HG03558 (cell line): ENCODE measurements around the gene MLPH.

Experiments used
- ATAC-seq: cut with Tn5 transposase; IDR thresholded peaks from one replicate; pipeline ENCODE4 v1.9.1; 2021; ENCODE audit warnings: moderate number of reproducible peaks; ENCODE audit not compliant: unreplicated experiment; ENCODE audit errors: extremely low read depth

MLPH gene

DNA sequence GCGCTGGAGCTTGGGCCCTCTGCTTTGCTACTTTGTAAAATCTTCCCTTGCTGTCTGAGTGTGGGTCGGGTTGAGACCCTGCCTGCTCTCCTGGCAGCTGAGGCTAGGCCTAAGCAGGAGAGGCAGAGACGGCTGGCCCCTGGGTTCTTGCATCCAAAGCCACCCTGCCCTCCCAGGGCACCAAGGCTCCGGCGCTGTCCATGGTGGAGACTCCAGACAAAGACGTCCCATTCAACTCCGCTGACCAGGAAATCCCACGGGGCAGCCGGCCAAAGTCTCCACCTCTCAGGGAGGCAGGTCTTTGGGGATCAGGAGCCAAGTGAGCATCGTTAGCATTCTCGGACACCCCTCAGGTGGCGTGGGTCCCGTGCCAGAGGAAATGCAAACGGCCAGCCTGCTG, 76.8 kb downstream of the MLPH start:
- no peak for ATAC-seq

DNA sequence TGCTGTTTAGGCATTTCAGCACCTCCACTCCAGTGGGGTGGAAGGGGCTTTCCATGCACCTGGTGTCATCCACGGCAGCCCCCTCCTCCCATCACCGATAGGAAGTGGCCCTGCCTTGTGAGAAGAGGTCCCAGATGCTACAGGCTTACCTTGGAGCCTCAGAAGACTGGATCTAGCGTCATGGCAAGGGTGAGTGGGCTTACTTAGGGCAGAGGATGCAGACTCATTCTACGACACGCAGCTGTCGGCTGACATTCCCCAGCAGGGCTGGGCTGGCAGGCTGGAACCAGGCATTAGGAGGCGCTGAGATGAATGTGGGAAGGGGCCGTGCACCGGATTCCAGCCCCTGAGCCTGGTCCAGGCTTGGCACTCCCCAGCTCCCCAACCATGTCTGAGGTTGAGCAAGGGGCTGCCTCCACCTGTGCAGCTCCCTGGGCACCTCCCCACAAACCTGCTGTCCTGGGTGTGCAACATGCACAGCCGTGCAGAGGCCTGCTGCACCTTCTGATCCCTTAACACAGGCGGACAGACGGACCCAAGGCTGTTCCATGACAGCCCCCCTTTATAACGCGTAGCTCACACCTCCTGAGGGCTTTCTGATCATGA, 77.6 kb downstream of the MLPH start:
- ATAC-seq: no peak

- no peak for ATAC-seq
Observed at GRCh38 chr2:237565974-237566373, 78.9 kb downstream of the MLPH start.

DNA sequence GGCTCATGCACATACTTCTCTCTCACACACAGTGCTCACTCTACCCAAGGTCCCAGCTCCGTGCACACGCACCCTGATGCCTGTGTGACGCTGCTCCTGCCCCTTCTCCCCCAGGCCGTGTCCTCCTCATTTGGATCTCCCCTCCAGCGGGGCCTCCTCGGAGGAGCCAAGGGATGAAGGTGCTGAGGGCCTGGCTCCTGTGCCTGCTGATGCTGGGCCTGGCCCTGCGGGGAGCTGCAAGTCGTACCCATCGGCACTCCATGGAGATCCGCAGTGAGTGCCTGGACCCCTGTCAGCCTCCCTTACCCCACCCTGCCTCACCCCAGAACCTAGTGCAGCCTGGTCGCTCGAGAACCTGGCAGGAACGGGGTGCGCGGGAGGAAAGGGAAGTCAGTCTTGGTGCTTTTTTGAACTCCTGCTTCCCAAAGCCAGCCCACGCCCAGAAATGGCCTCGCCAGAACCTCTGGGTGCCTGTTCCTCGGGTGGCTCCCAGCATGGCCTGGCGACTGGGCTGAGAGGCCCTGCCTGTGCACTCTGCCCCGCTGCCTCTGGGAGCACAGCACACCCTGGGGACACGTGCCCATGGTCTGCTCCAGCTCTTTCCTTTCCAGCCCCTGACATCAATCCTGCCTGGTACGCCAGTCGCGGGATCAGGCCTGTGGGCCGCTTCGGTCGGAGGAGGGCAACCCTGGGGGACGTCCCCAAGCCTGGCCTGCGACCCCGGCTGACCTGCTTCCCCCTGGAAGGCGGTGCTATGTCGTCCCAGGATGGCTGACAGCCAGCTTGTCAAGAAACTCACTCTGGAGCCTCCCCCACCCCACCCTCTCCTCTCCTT, 79.6 kb downstream of the MLPH start, which contains the start of gene PRLH:
TSS of gene PRLH (plus strand) at position 174 of the 835 bp plus-strand sequence. CDS start at position 174, 0 bp downstream.
- no peak for ATAC-seq

DNA sequence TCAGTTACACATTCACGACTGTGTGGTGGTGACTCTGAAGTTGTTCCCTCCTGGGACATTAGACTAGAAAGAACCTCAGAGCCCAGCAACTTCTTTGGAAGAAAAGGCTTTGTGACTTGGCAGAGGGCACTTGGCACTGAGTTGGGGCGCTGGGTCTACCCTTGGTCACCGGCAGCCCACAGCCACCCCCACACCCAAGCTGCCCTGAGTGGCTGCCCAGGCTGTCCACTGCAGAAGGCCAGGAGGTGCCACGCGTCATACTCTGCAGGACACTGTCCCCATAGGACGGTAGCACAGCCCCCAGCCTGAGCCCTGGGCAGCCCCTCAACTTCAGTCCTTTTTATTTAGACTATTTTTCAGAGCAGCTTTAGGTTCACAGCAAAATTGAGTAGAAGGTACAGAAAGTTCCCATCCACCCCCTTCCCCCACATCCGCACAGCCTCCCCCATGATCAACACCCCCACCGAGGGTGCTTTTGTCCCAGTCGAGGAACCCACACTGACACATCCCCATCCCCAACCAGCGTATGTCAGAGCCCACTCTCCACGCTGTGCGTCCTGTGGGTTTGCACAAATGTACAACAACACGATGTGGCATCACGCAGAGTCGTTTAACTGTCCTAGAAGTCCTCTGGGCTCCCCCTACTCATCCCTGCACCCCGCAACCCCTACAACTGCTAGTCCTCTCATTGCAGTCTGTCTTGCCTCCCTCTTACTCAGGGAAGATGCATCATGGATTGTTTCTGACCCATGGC, 80.4 kb downstream of the MLPH start:
- no peak for ATAC-seq

GRCh38 chr2:237568121-237568660, 81.1 kb downstream of the MLPH start:
- no peak for ATAC-seq

DNA sequence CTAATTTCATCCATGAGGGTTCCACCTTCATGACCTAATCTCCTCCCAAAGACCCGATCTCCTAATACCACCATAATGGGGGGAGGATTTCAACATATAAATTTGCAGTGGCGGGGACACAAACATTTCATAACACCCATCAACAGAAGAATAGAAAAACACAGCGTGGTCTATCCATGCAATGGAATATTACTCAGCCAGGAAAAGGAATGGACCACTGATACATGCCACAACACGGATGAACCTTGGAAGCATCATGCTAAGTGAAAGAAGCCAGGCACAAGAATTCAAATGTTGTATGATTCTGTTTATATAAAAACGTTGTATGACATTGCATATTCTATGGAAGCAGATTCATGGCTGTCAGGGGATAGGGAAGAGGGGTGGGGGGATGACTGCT, 82.0 kb downstream of the MLPH start:
- ATAC-seq: no peak

GRCh38 chr2:237569896-237570295, 82.8 kb downstream of the MLPH start:
- ATAC-seq: no peak

DNA sequence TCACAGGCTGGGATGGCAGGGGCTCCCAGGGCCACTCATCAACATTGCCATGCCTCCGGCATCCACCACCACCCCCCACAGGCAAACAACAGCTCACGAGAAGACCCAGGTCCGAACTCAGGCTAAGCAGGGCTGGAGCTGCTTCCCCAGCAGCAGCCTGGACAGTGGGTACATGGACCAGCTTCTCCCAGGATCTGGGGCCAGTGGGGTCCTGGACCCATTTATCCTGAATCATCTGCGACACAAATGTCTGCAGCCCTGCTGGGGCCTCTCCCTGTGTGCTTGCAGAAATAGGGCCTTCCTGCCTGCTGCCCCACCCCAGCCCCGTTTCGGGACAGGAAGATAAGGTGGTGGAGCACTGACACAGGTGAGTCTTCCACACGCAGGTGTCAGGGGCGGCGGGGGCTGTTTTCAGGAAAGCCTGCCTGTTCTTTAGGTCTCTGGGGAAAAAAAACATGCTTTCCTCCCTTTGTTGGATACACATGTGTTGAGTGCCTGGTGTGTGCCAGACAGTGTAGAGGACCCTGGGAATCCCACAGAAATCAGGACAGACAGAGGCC, 83.8 kb downstream of the MLPH start:
- no peak for ATAC-seq

- ATAC-seq: no peak
Observed at GRCh38 chr2:237571551-237571950, 84.5 kb downstream of the MLPH start.

DNA sequence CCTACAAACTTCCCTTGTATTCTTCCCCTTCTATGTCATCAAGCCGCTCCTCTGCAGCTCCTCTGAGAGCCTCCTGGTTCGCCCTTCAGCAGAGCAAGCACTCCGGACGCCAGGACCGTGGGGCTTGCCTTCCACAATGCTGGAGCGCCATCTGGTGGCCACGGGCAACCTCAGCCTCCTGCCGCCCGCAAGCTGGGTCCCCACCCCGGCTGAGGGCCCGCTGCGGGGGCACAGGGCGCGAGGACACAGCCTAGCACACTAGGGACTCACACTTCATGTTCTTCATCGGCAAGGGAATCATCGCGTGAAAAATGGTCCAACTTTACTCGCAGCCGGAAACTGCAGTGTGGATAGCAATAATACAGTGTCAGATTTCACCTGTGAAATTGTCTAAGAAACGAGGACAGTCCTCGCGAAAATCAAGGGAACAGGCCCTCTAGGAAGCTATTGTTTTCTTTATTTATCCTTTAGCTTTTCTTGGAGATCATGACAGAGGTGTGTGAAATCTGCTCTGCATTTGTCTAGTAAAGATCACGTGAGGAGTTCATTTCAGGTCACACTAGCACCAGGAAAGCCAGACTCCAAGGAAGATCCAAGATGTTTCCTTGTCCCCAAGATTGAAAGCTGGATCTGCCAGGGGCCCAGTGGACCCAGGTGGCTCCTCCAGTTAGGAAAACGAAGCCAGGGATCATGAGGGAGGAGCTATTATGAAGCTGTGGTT, 85.1 kb downstream of the MLPH start:
- ATAC-seq: peak; percentile 78

DNA sequence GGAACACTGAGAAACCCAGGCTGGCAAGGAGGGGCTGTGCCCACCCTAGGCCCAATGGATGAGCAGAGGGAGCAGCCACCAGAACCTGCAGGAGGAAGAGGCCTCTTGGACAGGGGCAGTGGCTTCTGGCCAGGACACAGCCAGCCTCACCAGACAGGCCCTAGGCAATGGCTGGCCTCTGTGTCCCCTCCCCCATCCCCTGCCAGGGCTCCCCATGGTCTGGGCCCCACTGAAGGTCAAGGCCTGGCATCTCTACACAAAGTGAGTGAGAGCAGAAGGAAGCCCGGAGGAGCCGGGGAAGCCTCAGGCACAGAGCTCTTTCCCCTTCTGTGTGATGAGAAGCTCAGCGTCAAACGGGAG, 85.7 kb downstream of the MLPH start:
- no peak for ATAC-seq

DNA sequence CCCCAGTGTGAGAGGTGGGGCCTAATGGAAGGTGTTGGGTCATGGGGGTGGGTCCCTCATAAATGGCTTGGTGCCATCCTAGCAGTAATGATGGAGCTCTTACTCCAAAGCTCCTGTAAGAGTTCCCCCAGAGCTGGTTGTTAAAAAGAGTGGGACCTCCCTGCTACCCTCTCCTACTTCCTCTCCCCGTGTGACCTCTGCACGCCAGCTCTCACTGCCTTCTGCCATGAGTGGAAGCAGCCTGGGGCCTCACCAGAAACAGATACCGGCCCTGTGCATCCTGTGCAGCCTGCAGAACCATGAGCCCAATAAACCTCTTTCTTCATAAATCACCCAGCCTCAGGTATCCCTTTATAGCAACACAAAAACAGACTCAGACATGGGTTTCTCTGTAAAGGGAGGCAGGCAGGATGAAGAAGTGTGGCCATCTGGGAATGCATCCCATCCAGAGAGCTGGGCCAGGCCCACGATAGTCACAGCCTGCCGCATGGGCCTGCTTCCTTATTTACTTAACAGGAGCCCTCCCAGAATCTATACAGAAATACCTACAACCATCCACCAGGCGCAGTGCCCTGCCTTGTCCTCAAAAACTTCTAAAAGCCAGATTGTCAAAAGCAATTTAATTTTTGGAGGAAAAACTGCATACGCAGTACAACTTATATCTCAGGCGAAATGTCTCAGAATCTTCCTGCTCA, 86.8 kb downstream of the MLPH start:
- ATAC-seq: no peak

DNA sequence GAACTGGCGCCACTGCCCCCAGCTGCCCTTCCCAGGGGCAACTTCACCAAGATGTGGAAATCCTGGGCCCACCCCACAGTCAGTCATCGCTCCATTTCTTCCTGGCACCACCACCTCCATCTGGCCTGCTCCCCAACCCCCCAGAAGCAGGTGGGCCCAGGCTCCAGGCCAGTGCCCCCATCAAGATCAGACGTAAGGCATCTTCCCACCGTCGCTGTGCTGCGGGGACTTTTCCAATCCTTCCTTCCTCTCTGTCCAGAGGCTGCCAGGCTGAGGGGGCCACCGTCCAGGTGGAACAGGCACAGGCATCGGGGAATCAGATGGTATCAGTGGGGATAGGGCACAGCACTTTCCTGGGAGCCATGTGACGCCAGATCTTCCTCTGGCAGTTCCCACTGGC, 87.4 kb downstream of the MLPH start:
- ATAC-seq: no peak

DNA sequence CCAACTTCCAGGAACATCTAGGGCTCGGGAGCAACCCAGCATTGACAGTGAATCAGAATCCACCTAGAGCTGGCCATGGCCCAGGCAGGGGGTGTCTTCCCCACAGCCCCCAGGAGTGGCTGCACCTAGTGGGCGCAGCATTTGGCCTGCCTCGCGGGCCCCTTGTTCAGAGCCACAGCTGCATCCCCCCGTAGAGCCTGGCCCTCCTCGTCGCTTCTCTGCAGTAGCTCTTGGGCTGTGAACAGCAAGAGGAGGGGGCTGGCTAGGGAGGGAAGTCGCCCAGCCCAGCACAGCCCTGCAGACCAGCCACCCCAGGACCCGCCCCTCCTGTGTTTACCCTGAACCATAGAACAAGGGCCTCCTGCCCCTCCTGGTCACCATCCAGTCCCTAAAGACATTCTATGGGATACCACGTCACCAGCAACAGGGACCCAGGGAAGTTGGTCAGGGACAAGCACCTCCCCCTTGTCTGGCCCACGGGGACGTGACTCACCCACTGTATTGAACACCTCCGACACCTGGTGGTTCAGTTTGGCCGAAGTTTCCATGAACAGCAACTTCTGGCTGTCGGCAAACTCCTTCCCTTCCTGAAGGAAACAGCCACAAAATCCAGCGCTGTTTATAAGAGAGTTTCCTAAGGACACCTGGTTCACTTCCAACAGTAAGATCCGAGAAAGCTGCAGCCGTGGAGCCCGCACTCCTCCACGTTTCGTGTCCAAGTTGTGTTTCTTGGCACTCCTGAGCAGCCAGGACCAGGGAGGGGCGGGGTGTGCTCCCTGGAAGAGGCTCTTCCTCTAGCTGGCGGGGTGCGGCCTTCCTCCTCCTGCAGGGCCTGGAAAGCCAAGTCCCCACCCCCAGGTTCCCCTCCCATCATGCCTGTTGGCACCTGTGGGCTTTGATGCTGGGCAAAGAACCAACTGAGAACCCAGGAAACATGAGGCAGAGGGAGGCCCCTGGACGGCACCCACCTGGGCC, 88.1 kb downstream of the MLPH start:
- ATAC-seq: no peak

DNA sequence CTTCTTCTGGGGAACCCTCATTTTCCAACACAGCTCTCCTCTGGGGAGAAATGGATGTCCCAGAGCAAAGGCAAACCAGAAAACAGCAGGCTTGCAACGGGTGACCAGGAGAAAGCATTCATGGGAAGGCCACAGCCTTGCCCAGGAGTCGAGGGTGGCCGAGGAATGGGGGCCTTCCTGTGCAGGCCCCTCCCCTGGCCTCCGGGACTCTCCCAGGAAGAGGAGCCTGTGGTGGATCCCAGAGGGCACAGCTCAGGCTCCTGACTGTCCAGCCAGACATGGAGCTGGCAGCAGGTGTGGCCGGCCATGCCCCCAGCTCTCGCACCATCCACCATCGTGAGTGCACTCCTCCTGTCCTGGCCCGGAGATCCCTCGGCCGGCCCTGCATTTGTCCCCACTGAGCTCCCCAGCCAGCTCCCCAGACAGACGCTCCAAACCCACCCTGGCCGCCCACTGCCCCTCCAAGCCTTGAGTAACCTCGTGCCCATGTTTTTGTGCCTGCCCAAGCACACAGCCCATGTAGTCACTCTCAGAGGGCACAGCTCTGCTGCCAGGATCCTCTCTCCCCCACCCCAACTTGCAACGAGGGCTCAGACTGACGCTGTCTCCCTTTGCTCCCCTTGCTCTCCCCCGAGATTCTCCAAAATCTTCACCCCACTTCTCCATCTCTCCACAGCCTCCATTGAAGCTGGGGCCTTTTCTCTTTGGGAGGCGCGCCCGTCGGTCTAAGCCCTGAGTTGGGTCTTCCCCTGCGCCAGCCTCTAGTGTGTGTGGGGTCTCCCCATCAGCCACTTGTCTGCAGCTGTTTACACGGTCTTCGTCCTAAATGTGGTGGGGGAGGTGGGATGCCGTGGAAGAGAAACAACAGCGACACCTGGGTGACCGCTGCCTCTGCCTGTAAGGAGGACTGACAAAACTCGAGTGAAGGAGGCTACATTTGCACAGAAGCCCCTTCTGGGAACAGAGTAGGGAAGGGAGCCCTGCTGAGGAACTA, 89.1 kb downstream of the MLPH start:
- ATAC-seq: no peak

- ATAC-seq: no peak
Observed at GRCh38 chr2:237576974-237577373, 89.9 kb downstream of the MLPH start.
